H1 (cell line): ENCODE measurements around the gene PELI2.

Experiments
- BRCA1 ChIP-seq: IDR thresholded peaks from 2 replicates; pipeline ENCODE4 v1.6.1; 2012; ENCODE audit warnings: low read depth, low read length, improper control_type of control experiment
- CTCF ChIP-seq, 3 experiments: IDR thresholded peaks; 1 replicate in 2 of 3; 2 replicates in 1 of 3; pipeline versions ENCODE4 v1.5.1 to v1.6.1; 2011; ENCODE audit warnings: low read length in 3 of 3, mild to moderate bottlenecking in 3 of 3, inconsistent platforms in 2 of 3, low read depth in 1 of 3, moderate library complexity in 1 of 3; ENCODE audit not compliant: insufficient read depth in 1 of 3; ENCODE audit errors: control extremely low read depth in 1 of 3
- EP300 ChIP-seq, 2 experiments: IDR thresholded peaks; 1 replicate in 1 of 2; 2 replicates in 1 of 2; pipeline ENCODE4 v1.6.1; 2011 to 2012; ENCODE audit warnings: low read depth in 2 of 2, low read length in 2 of 2, mild to moderate bottlenecking in 2 of 2, borderline replicate concordance in 1 of 2, inconsistent platforms in 1 of 2, moderate library complexity in 1 of 2
- EZH2 ChIP-seq: fragments of 200-600 bp; sonication (generic); IDR thresholded peaks from 2 replicates; pipeline ENCODE4 v1.7.1; 2012; ENCODE audit warnings: low read depth, mild to moderate bottlenecking, moderate library complexity, low read length, inconsistent platforms; ENCODE audit not compliant: severe bottlenecking
- GTF2F1 ChIP-seq: IDR thresholded peaks from 2 replicates; pipeline ENCODE4 v1.6.1; 2012; ENCODE audit warnings: low read depth, low read length, improper control_type of control experiment, borderline replicate concordance
- KDM1A ChIP-seq: fragments of 200-600, 300-600 bp; sonication (generic); IDR thresholded peaks from 2 replicates; pipeline ENCODE4 v1.7.1; 2016; ENCODE audit warnings: mild to moderate bottlenecking, low read length, borderline replicate concordance
- TEAD4 ChIP-seq: IDR thresholded peaks from 2 replicates; pipeline ENCODE4 v1.6.1; 2012; ENCODE audit warnings: low read depth, low read length, inconsistent platforms, mixed read lengths
- YY1 ChIP-seq: IDR thresholded peaks from 2 replicates; pipeline ENCODE4 v1.6.1; 2011; ENCODE audit warnings: low read depth, mild to moderate bottlenecking, low read length

- TF ChIP-seq EP300 (IDR thresholded peaks at IDR 0.05; ENCODE audit: borderline replicate concordance in 1 of 2, low read depth in 2 of 2, low read length in 2 of 2) (no peak), KDM1A (no peak), EZH2 (no peak), YY1 (no peak), BRCA1 (no peak), GTF2F1 (no peak), CTCF (IDR thresholded peaks at IDR 0.05; ENCODE audit: control extremely low read depth in 1 of 3, insufficient read depth in 1 of 3, low read depth in 1 of 3, low read length in 3 of 3) (no peak), TEAD4 (no peak)
These were observed 206.2 kb downstream of the PELI2 start for GRCh38 chr14:56324454-56324853.
